ENCODE measurements around the gene EPHB4.
"Not testable (repeated sequence)": the region's sequence is repeated elsewhere in the genome, so short reads cannot be mapped to it uniquely, and the experiment has no call there.

EPHB4 gene

DNA sequence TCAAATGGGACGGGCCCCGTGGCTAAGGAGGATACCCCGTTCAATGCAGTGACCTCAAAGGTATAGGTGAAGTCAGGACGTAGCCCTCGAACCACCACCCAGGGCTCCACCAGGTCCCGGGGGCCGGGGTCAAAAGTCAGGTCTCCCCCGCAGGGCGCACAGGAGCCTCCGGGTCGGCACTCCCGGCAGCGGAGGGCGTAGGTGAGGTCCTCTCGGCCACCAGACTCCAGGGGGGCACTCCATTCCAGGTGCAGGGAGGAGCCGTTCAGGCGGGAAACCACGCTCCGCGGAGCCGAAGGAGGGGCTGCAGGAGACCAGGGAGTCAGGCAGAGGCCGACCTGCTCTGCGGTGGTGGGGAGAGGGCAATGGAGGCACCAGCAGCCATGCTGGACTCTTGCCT lies 7.7 kb downstream of the EPHB4 start:
- DNase-seq, result no peak

DNA sequence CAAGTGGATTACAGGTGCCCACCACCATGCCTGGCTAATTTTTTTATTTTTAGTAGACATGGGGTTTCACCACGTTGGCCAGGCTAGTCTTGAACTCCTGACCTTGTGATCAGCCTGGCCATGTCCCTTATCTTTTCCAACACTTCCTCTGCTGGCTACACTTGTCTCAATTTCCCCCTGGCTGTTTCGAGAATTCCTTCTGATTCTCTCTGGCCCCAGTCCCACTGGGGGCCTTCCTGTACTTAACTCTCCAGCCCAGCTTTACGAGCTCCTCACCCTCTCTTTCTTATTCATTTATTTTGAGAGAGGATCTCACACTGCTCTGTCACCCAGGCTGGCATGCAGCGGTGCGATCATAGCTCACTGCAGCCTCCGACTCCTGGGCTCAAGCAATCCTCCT lies 8.5 kb downstream of the EPHB4 start:
- no peak for DNase-seq

DNA sequence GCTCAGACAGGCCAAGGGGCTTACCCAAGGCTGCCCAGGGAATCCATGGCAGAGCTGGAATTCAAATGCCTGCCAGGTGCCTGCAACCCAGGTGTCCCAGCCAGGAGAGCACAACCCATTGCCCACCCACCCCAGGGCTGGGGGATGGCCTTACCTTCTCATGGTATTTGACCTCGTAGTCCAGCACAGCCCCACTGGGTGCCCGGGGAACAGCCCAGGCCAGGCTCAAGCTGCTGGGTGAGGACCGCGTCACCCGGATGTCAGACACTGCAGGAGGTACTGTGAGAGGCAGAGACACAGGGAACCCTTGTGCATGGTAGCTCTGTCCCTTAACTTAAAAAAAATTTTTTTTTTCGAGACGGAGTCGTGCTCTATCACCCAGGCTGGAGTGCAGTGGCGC lies 9.0 kb downstream of the EPHB4 start:
- DNase-seq, result no peak

DNA sequence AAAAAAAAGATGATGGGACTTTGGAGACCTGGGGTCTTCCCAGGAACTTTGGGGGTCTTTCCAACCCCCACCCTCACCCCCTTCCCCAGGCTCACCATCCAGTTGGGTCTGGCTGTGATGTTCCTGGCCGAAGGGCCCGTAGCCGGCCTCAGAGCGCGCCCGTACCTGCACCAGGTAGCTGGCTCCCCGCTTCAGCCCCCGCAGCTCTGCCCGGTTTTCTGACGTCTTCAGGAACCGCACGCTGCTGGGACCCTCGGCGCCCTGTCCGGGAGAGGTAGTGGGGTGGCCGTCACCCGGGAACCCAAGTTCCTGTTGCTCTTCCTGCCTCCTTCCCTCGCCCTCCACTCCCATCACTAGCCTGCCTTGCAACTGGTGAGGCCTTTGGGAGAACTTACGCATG lies 10.2 kb downstream of the EPHB4 start:
- no peak for DNase-seq

DNA sequence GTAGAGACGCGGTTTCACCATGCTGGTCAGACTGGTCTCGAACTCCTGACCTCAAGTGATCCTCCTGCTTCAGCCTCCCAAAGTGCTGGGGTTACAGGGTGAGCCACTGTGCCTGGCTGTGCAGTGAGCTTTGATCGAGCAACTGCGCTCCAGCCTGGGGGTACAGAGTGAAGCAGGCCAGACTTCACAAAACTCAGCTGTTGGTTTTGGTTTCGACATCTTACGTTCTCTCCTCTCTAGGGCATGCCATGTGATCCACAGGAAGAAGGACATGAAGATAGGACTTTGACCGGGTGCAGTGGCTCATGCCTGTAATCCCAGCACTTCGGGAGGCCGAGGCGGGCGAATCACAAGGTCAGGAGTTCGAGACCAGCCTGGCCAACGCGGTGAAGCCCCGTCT lies 10.8 kb downstream of the EPHB4 start:
- DNase-seq, result not testable (repeated sequence)

DNA sequence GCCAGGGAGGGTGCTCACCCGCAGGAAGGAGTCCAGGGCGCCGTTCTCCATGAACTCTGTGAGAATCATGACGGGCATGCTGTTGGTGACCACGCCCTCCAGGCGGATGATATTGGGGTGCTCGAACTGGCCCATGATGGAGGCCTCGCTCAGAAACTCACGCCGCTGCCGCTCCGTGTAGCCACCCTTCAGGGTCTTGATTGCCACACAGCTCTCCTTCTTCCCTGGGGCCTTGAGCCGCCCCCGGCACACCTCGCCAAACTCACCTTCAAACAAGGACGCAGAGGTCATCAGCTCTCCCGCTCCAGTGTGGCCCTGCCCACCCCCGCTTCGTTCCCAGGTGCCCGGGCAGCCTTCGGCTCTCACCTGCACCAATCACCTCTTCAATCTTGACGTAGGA lies 14.6 kb downstream of the EPHB4 start:
- DNase-seq, result no peak

DNA sequence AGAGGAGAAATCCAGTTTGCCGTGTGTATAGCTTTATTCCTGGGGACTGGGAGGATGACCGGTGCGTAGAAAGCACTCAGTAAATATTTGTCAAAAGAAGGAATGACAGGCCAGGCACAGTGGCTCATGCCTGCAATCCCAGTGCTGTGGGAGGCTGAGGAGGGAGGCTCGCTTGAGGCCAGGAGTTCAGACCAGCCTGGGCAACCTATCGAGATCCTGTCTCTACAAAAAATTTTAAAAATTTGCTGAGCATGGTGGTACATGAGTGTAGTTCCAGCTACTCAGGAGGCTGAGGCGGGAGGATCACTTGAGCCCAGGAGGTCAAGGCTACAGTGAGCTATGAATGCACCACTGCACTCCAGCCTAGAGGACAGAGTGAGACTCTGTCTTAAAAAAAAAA lies 15.8 kb downstream of the EPHB4 start:
- no peak for DNase-seq

DNA sequence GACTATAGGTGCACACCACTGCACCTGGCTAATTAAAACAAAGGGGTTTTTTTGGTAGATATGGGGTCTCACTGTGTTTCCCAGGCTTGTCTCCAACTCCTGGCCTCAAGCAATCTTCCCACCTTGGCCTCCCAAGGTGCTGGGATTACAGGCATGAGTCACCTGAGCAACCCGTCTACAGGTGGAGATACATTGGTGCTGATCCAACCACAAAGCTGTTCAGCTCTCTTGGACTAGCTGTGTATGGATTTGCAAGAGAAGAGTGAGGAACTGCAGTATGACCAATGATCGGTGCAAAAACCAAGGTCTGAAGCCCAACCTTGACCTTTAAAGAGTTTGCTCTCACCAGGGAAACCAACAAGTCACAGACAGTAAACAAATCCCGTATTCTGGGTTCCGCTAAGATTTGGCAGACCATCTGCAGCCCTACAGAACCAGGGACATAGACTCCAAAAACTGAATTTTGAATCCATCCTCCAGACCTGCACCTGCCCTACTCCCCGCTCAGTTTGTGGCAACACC lies 18.9 kb downstream of the EPHB4 start:
- DNase-seq, result no peak

DNA sequence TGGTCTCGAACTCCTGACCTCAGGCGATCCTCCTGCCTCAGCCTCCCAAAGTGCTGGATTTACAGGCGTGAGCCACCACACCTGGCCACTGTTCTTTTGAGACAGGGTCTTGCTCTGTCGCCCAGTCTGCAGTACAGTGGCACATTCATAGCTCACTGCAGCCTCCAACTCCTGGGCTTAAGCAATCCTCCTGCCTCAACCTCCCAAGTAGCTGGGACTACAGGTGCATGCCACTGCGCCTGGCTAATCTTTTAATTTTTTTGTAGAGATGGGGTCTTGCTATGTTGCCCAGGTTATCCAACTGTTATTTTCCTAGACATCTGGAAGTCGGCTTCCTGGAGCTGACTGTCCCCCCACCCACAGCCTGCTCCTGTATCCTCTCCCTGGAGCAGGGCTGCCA lies 20.4 kb downstream of the EPHB4 start:
- not testable (repeated sequence) for DNase-seq

DNA sequence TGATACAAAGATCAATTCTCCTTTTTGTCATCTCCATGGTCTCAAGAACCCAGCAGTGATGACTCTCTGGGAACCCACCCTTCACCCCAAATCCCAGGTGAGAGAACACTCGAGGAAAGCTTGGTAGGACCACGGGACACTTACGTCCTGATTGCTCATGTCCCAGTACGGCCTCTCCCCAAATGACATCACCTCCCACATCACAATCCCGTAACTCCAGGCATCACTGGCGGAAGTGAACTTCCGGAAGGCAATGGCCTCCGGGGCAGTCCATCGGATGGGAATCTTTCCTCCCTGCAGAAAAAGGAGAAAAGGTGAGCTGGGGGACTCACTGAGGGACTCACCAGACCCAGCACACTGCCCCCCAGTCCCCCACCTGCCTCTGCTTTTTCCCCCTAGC lies 21.0 kb downstream of the EPHB4 start:
- DNase-seq, result no peak

DNA sequence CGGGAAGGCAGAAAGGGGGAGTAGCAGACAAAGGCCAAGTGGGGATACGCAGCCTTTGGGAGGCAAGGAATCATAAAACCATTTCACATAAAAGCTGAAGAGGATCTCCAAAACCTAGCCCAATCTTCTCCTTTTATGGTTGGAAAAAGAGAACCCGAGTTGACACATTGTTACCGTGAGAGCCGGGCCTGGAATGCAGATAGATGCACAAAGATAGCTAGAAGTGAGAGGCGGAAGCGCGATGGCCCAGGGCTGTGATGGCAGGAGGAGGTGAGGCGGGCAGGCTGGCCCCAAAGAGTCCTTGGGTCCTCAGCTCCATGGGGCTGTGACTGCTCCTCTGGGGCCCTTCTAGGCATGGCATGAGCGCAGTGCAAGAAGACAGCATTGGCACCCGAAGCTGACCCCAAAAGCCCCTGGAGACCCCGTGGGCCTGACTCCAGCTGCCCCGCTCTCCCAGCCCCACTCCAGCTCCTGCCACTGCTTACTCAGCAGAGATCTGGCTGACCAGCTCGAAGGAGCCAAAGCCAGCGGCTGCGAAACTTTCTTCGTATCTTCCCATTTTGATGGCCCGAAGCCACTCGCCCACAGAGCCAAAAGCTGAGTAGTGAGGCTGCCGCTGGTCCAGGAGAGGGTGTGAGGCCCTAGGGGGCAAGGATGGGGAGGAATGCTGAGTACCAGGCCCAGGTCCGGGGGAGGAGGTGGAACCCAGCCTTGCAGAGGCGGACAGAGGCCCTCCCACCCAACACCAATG lies 22.5 kb downstream of the EPHB4 start:
- DNase-seq, result no peak

DNA sequence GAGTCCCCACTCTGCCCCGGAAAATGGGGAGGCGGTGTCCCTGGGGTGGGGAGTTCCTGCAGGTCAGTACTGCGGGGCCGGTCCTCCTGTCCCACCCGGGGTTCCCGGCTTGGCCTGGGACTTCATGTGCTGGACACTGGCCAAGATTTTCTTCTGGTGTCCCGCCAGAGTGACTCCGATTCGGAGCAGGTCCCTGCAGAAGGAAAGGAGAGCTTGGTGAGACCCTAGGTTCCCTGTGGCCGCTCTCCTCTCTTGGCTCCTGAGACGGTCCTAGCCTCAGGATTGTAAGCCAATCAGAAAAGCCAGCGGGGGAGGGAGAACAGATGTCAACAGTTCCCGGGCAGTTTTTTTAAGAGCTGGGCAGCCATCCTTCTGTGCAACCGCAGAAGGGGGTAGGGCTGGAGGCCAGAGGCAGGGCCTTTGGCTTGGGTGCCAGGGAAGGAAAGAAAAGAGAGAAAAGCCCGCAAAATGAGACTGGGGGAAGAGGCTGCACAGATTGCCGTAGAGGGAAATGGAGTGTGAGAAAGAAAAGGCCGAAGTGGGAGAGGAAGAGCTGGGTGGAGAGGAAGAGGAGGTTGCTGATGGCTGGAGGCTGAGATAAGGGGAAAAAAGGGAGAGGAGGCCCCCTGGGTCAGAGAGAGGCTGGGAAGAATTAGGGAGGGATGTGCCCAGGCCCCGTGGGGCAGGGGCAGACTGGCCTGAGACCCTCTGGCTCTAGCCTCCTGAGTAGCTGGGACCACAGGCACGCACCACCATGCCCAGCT lies 23.7 kb downstream of the EPHB4 start:
- peak; percentile 79 for DNase-seq

DNA sequence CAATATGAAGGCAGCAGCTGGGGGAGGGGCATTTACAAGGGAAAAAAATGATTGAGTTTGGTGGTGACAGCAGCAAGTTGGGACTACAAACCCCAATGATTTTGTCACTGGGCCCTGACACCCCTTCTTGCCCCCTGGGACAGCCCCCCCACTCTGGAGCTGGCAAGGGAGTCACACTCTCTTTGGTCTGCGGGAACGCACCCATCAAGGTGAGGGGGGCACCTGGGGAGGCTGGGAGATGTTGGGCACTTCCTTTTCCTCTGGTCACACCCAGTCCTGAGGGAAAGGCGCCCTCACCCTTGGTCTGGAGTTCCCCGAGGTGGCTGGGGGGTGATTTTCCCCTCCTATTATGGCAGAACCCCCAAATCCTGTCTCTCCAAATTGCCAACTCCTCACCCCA lies 24.4 kb downstream of the EPHB4 start:
- DNase-seq, result no peak

DNA sequence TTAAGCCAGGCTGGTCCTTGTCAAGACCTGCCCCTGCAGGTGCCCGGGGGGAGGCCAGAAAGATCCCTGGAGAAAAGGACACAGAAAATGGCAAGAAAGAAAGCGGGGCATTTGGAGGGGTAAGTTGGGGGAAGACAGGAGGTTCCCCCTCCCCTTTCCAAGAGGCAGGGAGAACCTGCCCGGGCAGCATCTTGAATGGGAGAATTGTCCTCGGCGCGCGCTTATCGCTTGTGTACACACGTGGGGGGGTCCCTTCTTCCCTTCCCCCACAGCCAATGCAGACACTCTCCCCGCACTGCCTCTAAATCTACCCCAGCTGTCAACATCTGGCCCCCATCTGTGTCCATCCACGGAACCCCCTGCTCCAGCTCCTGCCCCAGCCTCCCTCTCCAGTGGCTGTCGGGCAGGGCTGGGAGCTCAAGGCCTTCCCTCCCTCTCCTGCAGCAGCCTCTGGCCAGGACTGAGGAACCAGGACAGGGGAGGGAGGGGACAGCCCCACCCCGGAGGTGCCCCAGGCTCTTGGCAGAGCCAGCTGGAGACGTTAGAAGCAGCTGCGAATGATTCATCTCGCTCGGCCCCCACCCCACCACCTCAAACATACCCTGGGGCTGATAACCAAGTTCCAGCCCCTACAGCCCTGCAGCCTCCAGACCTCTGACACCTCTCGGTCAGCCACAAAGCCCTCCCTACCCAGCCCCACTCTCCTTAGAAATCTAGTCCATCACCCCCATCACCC lies 25.3 kb downstream of the EPHB4 start:
- no peak for DNase-seq

DNA sequence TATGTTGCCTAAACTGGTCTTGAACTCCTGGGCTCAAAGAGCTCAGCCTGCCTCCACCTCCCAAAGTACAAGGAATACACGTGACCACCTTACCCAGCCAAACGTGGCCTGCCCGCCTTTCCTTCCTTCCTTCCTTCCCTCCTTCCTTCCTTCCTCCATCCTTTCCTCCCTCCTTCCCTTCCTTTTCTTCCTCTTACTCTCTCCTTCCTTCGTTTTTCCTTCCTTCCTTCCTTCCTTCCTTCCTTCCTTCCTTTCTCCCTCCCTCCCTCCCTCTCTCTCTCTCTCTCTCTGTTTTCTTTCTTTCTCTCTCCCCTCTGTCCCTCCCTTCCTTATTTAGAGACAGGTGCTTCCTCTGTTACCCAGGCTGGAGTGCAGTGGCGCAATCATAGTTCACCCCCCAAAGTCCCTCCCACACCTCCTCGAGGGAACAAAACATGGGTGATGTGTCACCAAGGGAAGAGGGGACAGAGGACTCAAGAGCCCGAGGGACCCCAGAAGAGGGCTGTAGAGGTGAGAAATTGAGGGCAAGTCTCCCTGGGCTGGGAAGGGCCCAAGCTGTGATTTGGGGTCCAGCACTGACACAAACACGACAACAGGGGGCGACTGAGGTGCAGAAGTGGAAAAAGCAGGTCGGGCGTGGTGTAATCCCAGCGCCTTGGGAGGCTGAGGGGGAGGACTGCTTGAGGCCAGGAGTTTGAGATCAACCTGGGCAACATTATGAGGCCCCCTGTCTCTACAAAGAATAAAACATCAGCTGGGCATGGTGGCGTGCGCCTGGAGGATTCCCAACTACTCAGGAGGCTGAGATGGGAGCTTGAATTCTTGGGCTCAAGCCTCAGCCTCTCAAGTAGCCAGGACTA lies 28.1 kb downstream of the EPHB4 start:
- peak; percentile 70 for DNase-seq

DNA sequence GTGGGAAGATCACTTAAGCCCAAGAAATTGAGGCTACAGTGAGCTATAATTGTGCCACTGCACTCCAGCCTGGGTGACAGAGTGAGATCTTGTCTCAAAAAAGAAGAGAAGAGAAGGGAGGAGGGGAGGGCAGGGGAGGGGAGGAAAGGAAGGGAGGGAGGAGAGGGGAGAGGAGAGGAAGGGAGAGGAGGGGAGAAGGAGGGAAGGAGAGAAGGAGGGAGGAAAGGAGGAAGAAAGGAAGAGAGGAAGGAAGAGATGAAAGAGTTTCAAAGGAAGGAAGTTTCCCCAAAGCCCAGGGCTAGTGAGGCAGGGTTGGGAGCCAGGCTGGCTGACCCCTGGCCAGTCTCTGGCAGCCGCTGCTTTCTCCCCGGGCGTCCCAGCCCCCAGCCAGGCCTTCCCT lies 32.6 kb downstream of the EPHB4 start:
- no peak for DNase-seq

DNA sequence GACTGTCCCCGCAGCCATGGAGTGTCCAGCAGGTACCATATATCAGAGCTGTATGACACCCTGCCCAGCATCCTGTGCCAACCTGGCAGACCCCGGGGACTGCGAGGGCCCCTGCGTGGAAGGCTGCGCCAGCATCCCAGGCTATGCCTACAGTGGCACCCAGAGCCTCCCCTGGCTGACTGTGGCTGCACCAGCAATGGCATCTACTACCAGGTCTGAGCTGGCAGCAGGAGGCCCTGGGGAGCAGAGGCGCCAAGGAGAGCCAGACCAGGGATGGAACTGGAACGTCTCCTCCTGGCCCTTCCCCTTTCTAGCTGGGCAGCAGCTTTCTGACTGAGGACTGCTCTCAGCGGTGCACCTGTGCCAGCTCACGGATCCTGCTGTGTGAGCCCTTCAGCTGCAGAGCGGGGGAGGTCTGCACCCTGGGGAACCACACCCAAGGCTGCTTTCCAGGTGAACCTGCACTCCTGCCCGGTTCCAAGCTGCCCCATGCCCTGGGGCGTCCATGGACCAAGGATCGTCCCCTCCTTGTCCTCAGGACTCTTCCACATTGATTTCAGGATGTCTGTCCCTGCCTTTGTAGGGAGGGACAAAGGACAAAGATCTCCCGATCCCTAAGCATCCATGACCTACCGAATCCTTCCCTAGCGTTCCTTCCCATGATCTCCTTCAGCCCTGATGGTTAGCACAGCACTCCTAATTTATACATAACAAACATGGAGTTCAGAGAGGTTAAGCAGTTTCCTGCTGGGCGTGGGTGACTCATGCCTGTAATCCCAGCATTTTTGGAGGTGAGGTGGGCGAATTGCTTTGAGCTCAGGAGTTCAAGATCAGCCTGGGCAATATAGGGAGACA lies 33.3 kb downstream of the EPHB4 start:
- no peak for DNase-seq

DNA sequence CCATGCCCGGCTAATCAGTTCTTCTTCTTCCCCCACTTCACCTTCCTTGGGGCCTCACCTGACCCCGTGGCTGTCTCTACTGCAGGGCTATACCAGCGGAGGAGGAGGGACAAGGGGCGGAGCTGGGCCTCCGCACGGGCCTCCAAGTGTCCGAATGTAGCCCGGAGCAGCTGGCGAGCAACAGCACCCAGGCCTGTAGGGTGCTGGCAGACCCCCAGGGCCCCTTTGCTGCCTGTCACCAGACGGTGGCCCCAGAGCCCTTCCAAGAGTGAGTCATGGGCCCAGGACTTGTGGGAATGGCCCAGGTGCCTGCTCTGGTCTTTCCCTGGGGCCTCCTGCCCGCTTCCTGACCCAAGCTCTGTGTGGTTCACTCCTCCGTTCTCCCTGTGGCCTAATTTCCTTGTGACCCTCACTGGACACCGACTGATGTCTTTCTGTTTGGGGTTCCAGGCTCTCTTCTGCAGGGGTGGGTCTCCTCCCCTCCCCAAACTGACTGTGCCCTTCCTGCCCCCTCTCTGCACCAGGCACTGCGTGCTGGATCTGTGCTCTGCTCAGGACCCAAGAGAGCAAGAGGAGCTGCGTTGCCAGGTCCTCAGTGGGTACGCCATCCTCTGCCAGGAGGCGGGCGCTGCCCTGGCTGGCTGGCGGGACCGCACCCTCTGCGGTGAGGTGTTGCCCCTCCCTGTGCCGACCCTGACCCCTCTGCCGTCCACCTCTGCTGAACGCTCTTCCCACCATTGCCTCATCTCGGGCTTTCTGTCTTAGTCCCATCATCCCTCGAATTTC lies 35.2 kb downstream of the EPHB4 start:
- no peak for DNase-seq

DNA sequence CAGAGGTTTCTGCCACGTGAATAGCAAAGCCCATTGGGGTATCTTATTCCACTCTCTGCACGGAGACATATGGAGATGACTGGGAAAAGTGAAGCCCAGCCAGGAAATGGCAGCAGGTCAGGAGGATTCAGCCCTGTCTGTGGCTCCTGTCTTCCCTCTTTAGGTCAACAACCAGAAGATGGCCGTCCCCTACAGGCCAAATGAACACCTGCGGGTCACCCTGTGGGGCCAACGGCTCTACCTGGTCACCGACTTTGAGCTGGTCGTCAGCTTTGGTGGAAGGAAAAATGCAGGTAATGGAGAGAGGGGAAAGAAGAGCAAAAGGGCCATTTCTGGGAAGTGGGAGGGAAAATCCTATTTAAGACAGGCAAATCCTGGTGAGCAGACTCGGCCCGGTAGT lies 38.3 kb downstream of the EPHB4 start:
- DNase-seq, result no peak

DNA sequence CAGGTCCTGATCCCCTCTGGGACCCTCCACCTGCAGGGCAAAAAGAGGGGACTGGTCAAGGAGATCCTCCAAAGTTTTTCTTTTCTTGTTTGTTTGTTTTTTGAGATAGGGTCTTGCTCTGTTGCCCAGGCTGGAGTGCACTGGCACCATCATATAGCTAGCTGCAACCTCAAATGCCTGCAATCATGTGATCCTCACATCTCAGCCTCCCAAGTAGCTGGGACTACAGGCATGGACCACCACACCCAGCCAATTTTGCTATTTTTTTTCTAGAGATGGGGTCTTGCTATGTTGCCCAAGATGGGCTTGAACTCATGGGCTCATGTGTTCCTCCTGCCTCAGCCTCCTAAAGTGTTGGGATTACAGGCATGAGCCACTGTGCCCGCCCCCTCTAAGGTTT lies 41.0 kb downstream of the EPHB4 start:
- no peak for DNase-seq

DNA sequence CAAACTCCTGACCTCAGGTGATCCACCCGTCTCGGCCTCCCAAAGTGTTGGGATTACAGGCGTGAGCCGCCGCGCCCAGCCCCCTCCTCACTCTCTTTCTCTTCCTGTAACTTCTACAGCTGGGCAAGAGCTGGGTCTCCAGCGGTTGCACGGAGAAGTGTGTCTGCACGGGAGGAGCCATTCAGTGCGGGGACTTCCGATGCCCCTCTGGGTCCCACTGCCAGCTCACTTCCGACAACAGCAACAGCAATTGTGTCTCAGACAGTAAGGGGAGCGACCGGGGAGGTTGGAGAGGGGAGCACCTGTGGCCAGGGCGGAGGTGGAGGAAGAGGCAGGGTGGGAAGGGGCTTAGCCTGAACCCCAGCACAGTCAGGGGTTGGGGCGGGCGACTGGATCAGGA lies 41.4 kb downstream of the EPHB4 start:
- no peak for DNase-seq
